Neural progenitor cell (in vitro differentiated cells): ENCODE measurements around the gene MN1.

Source experiments
- EZH2 ChIP-seq: fragments of 200-600 bp; sonication (generic); IDR thresholded peaks from 2 replicates; pipeline ENCODE4 v1.6.1; 2017; ENCODE audit warnings: antibody characterized with exemption, mild to moderate bottlenecking, moderate library complexity
- EZH2phosphoT487 ChIP-seq: fragments of 200-600 bp; sonication (generic); IDR thresholded peaks from 2 replicates; pipeline ENCODE4 v1.6.1; 2017; ENCODE audit warnings: antibody characterized with exemption
- TF ChIP-seq, protein P1 (sequence below): fragments of 200-600 bp; sonication (generic); IDR thresholded peaks from 2 replicates; pipeline ENCODE4 v1.5.1; 2017; ENCODE audit warnings: antibody characterized with exemption, mild to moderate bottlenecking

- TF ChIP-seq, protein P1, sequence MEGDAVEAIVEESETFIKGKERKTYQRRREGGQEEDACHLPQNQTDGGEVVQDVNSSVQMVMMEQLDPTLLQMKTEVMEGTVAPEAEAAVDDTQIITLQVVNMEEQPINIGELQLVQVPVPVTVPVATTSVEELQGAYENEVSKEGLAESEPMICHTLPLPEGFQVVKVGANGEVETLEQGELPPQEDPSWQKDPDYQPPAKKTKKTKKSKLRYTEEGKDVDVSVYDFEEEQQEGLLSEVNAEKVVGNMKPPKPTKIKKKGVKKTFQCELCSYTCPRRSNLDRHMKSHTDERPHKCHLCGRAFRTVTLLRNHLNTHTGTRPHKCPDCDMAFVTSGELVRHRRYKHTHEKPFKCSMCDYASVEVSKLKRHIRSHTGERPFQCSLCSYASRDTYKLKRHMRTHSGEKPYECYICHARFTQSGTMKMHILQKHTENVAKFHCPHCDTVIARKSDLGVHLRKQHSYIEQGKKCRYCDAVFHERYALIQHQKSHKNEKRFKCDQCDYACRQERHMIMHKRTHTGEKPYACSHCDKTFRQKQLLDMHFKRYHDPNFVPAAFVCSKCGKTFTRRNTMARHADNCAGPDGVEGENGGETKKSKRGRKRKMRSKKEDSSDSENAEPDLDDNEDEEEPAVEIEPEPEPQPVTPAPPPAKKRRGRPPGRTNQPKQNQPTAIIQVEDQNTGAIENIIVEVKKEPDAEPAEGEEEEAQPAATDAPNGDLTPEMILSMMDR, result peak; percentile 74
- no peak for TF ChIP-seq EZH2
- no peak for TF ChIP-seq EZH2phosphoT487
Measured at GRCh38 chr22:27804470-27805297, 3.1 kb upstream of the MN1 start.
